Stimulated activated CD4-positive, alpha-beta T cell treated with anti-CD3 and anti-CD28 coated beads, Interleukin-12 subunit alpha, Interleukin-12 subunit beta, amount 100 ng/mL, for 24 hours (primary cell): ENCODE data around the gene TMEM151B.
"Not testable (repeated sequence)": the region's sequence is repeated elsewhere in the genome, so short reads cannot be mapped to it uniquely, and the experiment has no call there.

Source experiments
- DNase-seq, 2 experiments: peaks; one replicate each; pipeline ENCODE4 v3.0.0-alpha.2; 2020; ENCODE audit warnings: low read depth in 2 of 2

Gene TMEM151B

DNA sequence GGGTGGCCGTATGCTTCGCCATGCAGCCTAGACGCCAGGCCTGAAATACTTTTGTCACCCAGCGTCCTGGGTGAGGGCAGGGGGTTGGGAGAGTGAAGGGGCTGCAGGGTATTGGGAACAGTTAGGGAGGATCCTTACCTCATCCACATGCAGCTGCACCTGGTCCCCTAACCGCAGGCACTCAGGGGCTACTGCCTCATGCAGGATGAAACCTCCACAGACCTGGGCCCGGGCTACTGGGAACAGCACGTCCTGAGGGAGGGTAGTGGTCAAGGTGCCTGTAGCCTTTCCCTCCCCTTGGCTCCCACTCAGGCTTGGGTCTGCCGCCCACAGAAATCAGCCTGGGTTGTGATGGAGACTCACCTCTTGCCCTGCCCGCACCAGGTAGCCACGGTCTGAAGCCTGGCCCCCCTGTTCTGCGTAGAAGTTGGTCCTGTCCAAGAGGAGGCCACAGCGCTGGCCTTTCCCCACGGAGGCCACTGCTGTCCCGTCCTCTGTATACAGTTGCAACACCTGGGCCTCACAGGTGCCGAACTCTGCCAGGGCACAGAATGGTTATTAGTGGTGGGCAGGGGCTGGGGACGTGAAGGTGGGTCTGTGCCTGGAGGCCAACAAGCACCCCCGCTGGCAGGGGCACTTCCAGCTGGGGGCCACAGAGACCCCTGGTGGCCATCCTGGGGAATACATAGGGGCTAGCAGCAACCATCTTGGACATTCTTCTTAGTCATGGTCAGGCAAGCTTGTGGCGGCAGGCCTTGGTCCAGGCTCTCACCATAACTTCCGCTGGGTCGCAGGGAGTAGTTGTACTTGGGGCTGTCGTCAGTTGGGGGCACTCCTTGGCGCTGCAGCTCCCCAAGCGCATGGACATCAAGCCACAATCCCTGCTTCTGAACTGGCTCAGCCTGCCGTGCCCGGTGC is 34.3 kb downstream of the TMEM151B start:
- peak in 1 of 2 experiments; percentile 25 for DNase-seq

- no peak for DNase-seq
Measured at GRCh38 chr6:44305200-44305725, 35.0 kb downstream of the TMEM151B start.

DNA sequence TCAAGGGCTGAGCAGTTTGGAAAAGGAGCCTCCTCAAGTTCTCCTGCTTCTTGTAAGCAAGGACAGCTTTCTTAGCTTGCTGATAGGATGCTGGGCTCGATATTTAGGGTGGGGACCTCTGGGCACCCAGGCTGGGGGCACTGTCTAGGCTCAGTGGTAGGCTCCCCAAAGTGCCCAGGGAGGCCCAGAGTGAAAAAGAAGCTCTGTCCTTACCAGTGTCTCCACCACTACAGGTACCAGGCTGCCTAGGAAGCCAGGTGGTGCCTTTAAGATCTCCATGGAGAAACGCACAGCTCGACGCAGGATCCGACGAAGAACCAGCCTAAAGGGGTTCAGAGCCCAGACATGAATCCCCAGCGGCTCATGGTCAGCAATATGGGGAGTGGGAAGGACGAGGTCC is 36.5 kb downstream of the TMEM151B start:
- DNase-seq = no peak

GRCh38 chr6:44307217-44307616 is 37.0 kb downstream of the TMEM151B start:
- DNase-seq = no peak

- DNase-seq = no peak
Measured at GRCh38 chr6:44309092-44309491, 38.8 kb downstream of the TMEM151B start.

DNA sequence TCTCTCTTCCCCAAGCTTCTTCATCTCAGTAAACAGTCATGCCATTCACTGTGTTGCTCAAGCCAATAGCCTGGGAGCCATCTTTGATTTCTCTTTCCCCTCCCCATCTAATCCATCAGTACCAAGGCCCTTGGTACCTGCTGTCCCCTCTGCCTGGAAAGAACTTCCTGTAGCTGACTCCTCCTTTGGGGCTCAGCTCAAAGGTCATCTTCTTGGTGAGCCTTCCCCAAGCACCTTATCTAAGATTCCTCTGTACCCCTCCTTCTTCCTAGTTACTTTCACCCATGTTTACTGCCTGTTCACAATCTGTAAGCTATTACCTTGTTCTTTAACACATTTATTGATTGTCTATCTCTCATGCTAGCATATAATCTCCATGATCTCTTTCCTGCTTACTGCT is 39.4 kb downstream of the TMEM151B start:
- DNase-seq = no peak

DNA sequence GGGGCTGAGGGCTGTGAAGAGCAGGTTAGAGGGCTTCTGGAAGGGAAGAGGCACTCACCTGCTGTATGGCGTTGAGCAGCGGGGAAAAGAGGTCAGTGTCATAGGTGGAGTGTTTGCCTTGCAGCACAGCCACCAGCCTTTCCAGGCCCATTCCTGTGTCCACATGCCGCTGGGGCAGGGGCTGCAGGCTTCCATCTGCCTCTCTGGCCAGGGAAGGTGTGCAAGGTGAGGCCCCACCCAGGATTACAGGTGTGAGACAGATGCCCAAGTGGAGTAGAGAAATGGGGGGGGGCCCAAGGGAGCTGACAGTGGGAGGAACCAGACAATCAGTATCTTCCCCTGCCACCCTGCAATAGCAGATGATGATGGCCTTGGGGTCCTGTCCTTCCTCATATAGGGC is 40.0 kb downstream of the TMEM151B start:
- no peak for DNase-seq

DNA sequence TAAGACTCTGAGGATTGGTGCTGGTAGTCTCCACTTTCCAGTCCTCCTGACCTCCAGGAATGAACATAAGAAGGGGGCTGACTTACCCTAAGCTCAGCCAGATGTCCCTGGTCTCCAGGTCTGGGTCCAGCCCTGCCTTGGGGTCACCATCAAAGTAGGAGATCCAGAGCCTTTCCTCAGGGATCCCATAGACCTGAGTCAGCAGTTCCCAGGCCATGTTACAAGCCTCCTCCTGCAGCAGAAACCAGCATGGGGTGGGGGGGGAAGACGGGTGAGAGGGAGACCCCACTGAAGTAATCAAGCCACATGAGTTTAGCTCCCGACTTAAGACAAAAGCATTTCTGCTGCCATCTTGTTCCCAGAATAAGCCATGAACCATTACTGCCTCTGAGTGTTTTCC is 41.1 kb downstream of the TMEM151B start:
- DNase-seq = no peak

DNA sequence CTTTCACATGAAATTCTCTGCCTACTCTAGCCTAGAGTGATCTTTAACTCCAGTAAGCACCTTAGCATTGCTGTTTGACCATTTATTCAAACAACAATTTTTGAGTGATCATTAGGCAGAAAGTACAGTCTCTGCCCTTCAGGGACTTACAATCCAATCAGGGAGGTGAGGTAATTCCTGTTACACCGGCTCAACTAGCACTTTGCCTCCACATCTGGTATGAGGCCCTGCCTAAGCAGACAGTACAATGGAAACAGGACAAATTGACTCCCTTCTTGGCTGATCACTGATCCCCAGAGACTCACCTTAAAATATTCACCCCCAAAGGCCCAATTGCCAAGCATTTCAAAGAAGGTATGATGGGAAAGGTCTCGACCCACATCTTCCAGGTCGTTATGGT is 41.5 kb downstream of the TMEM151B start:
- no peak for DNase-seq

DNA sequence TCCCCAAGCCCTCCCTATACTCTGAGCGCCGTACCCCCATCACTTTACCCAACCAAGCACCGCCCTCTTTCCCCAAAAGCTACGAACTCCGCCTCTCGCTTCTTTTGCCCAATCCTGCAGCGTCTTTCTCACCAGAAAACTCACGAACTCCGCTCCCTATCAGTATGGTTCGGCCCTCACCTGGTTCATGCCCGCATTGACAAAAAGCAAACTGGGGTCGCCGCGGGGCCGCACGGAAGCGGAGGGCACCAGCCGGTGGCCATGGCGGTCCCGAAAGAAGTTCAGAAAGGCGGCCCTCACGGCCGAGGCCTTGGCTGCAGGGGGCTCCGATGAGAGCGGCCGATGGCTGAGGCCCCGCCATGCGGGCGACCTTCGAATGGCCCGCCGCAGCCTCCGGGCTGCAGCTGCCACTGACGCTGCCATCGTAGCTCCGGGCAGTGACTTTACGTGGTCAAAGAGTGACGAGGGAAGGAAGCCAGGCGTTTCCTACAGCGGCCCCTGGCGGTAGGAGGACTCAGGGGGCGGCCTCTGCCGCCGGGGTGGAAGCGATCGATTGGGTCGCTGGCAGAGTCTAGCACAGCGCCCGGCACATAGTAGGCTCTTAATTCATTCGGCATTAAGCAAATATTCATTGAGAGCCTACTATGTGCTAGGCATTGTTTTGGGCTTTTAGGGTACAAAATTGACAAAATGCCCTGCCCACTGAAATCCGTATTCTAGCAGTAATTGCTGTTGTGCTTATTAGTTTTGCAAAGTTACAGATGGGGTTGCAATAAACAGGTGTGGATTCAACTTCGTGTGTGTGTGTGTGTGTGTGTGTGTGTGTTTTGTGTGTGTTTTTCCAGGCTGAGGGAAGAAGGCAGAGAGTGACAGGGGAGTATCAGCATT is 42.9 kb downstream of the TMEM151B start, which contains the start of gene AARS2:
Gene AARS2, minus strand, starts transcription at position 447 of the 888 bp plus-strand sequence. Its CDS starts 24 bp downstream, at position 423.
- DNase-seq = peak; percentile 82 to 94

GRCh38 chr6:44314657-44315056 is 44.4 kb downstream of the TMEM151B start:
- not testable (repeated sequence) for DNase-seq

- DNase-seq = no peak
Measured at GRCh38 chr6:44315516-44315915, 45.3 kb downstream of the TMEM151B start.

GRCh38 chr6:44315951-44316350 is 45.7 kb downstream of the TMEM151B start:
- no peak for DNase-seq

DNA sequence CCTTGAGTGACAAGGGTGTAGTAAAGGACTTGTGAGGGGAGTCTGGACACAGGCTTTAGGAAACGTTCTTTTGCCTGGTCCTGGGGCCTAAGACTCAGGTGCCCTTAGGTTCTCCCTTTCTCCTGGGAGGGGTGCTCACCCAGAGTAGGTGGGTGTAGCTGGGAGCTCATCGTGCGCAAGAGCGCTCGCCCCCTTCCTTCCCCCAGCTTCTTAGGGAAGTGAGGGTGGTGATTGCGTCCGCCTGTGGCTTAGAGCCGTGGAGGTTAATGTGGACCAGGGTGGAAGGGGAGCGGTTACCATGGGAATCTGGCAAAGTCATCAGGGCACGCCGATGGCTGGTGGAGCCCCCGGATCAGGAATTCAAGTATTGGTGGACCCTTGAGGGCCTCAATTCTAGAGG is 46.2 kb downstream of the TMEM151B start:
- no peak for DNase-seq

GRCh38 chr6:44317136-44317631 is 46.9 kb downstream of the TMEM151B start:
- not testable (repeated sequence) for DNase-seq

DNA sequence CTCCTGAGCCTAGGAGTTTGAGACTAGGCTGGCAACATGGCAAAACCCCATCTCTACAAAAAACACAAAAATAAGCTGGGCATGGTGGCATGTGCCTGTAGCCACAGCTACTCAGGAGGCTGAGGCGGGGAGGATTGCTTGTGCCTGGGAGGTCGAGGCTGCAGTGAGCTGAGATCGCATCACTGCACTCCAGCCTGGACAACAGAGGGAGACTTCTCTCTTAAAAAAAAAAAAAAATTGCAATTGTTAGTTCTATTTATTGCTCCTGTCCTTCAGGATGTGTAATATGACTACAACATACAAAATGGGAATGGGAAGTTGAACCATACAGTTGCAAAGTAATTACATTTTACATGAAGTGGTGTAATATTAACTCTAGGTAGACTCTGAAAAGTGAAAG is 51.0 kb downstream of the TMEM151B start:
- no peak for DNase-seq

GRCh38 chr6:44327096-44327495 is 56.8 kb downstream of the TMEM151B start:
- DNase-seq = no peak

DNA sequence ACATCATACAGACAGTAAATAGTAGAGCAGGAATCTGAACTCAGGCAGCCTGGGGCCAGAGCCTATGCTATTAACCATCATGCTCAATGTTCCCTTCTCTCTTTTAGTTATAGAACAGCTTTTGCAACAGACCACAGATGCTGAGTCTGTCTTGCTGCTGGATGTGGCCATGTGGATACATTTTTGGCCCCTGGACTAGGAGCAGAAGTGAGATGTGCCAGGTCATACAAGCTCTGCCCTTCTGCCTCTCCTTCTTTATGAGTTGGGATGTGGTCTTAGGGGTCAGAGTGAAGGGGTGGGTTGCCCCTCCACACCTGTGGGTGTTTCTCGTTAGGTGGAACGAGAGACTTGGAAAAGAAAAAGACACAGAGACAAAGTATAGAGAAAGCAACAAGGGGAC is 57.5 kb downstream of the TMEM151B start:
- DNase-seq = no peak

GRCh38 chr6:44328203-44328602 is 58.0 kb downstream of the TMEM151B start:
- not testable (repeated sequence) for DNase-seq

- no peak for DNase-seq
Measured at GRCh38 chr6:44329858-44330257, 59.6 kb downstream of the TMEM151B start.

GRCh38 chr6:44332585-44332984 is 62.3 kb downstream of the TMEM151B start:
- no peak for DNase-seq
